K562 (cell line): Measurements from ENCODE around the gene LHB. TPM values are rescaled to one million over a fixed set of nuclear protein-coding genes. Genes with fewer than 3 reads are reported as not detected.
A peak's percentile ranks its signal among the peaks of the same experiment; 100 is the strongest.

ENCODE experiments used
- ELF4 ChIP-seq: fragments of 450-650 bp; formaldehyde crosslinking; IDR thresholded peaks from 2 replicates; pipeline ENCODE4 v1.4.0; 2022; ENCODE audit warnings: missing genetic modification characterization
- EZH2 ChIP-seq: IDR thresholded peaks from 2 replicates; pipeline ENCODE4 v1.6.1; 2012; ENCODE audit warnings: low read depth, mild to moderate bottlenecking, inconsistent platforms, low read length, borderline replicate concordance
- FOS ChIP-seq: IDR thresholded peaks from 3 replicates; pipeline ENCODE4 v1.6.1; 2011; ENCODE audit not compliant: insufficient read length; ENCODE audit errors: extremely low read depth
- HDAC8 ChIP-seq: fragments of 450-650 bp; IDR thresholded peaks from 2 replicates; pipeline ENCODE4 v1.6.1; 2016; ENCODE audit warnings: mild to moderate bottlenecking, missing genetic modification characterization, moderate library complexity, missing compliant biosample characterization
- HINFP ChIP-seq: fragments of 450-650 bp; conservative IDR thresholded peaks from 2 replicates; pipeline ENCODE4 v1.6.1; 2016; ENCODE audit warnings: missing genetic modification characterization, low read depth, mild to moderate bottlenecking, control low read depth, missing compliant biosample characterization
- HNRNPUL1 ChIP-seq: fragments of 200-400 bp; formaldehyde crosslinking; IDR thresholded peaks from 2 replicates; pipeline ENCODE4 v1.6.1; 2017; ENCODE audit warnings: low read length
- MIER1 ChIP-seq: fragments of 450-650 bp; IDR thresholded peaks from 2 replicates; pipeline ENCODE4 v1.6.1; 2016; ENCODE audit warnings: antibody characterized with exemption, mild to moderate bottlenecking, low read depth
- MITF ChIP-seq: IDR thresholded peaks from 2 replicates; pipeline ENCODE4 v1.6.1; 2014; ENCODE audit warnings: antibody characterized with exemption
- PHF8 ChIP-seq: fragments of 200-600 bp; sonication (generic); IDR thresholded peaks from 2 replicates; pipeline ENCODE4 v1.6.1; 2012; ENCODE audit warnings: mixed run types, mild to moderate bottlenecking, inconsistent platforms, low read length, moderate library complexity, borderline replicate concordance
- PTBP1 ChIP-seq: fragments of 200-400 bp; formaldehyde crosslinking; IDR thresholded peaks from 2 replicates; pipeline ENCODE4 v1.6.1; 2017; ENCODE audit warnings: low read depth, low read length
- RBM34 ChIP-seq: fragments of 200-400 bp; formaldehyde crosslinking; IDR thresholded peaks from 2 replicates; pipeline ENCODE4 v1.6.1; 2018; ENCODE audit warnings: low read length, borderline replicate concordance; ENCODE audit not compliant: insufficient read depth
- SFPQ ChIP-seq: fragments of 200-400 bp; formaldehyde crosslinking; IDR thresholded peaks from 2 replicates; pipeline ENCODE4 v1.6.1; 2017; ENCODE audit warnings: mild to moderate bottlenecking, low read depth, low read length, moderate library complexity
- SIN3B ChIP-seq: fragments of 450-650 bp; IDR thresholded peaks from 2 replicates; pipeline ENCODE4 v1.6.1; 2017; ENCODE audit warnings: low read depth, mild to moderate bottlenecking, moderate library complexity
- TEAD1 ChIP-seq, 2 experiments: fragments of 450-650 bp in 1 of 2; sonication (generic) in 1 of 2; formaldehyde crosslinking; IDR thresholded peaks; 2 replicates each; pipeline versions ENCODE4 v1.4.0 to v1.8.0; 2020 to 2022; ENCODE audit warnings: mild to moderate bottlenecking in 2 of 2, missing genetic modification reagents in 1 of 2
- TFE3 ChIP-seq: fragments of 450-650 bp; formaldehyde crosslinking; IDR thresholded peaks from 2 replicates; pipeline ENCODE4 v1.4.0; 2020; ENCODE audit warnings: mild to moderate bottlenecking, mixed read lengths
- XRCC3 ChIP-seq: fragments of 450-650 bp; IDR thresholded peaks from 2 replicates; pipeline ENCODE4 v1.6.1; 2017; ENCODE audit warnings: mild to moderate bottlenecking, moderate library complexity
- ZNF140 ChIP-seq: fragments of 250-450 bp; sonication (Bioruptor Pico); IDR thresholded peaks from 2 replicates; pipeline ENCODE4 v1.8.0; 2021; ENCODE audit warnings: moderate library complexity, mild to moderate bottlenecking, inconsistent platforms
- ZNF146 ChIP-seq: IDR thresholded peaks from one replicate; pipeline ENCODE4 v1.6.1; 2018; ENCODE audit warnings: missing compliant biosample characterization; ENCODE audit not compliant: unreplicated experiment
- ZNF384 ChIP-seq: IDR thresholded peaks from 2 replicates; pipeline ENCODE4 v1.6.1; 2012; ENCODE audit warnings: low read depth, low read length, improper control_type of control experiment
- ZSCAN32 ChIP-seq: fragments of 450-650 bp; formaldehyde crosslinking; IDR thresholded peaks from 2 replicates; pipeline ENCODE4 v1.4.0; 2020; ENCODE audit warnings: mild to moderate bottlenecking, moderate library complexity
- polyA plus RNA-seq, 8 experiments: library from polyadenylated mRNA; depleted of rRNA in 4 of 8; stranded (reverse) in 5 of 8; unstranded in 3 of 8; fragments of >200 nt; fragmentation: Nextera tagmentation in 2 of 8; fragmentation: Illumina TruSeq in 1 of 8; extraction: Ambion mirVana in 2 of 8; extraction: Trizol in 1 of 8; gene quantifications; 2 replicates each; pipeline versions ENCODE4 v1.2.1 to v1.2.3, GENCODE V29; 2011 to 2014; ENCODE audit warnings: inconsistent platforms in 1 of 8, missing spikeins in 1 of 8
- total RNA-seq, 7 experiments: library from RNA; depleted of rRNA in 6 of 7; stranded (reverse); fragments of >200 nt in 6 of 7; fragmentation: Illumina TruSeq in 2 of 7; extraction: Trizol in 2 of 7; gene quantifications; 2 replicates each; pipeline versions ENCODE4 v1.2.1 to v1.2.3, GENCODE V29; 2011 to 2021; ENCODE audit warnings: low replicate concordance in 1 of 7

LHB gene
- total and polyA plus RNA-seq, 9 of the 15 experiments (the other 6 are each of a cell fraction or from before 2014, with no cell fraction given) = 0.54 TPM; not detected in 8

- TF ChIP-seq ZNF140 (CRISPR knock-in tag) (no peak), HNRNPUL1 (no peak; the same call in 1 of the 2 replicates), HINFP (tag) (no peak), MITF (no peak), RBM34 (no peak), SIN3B (no peak), EZH2 (no peak), FOS (no peak), MIER1 (no peak), PHF8 (no peak), ZSCAN32 (CRISPR knock-in tag) (no peak), SFPQ (no peak), PTBP1 (peak; percentile 95), ZNF384 (no peak), HDAC8 (tag) (no peak), XRCC3 (no peak), TEAD1 (CRISPR knock-in tag; IDR thresholded peaks at IDR 0.05) (no peak), ZNF146 (no peak), ELF4 (peak; percentile 61; the same call in 1 of the 2 replicates), TFE3 (CRISPR knock-in tag) (no peak)
Measured at GRCh38 chr19:48966541-48967345, 50.1 kb downstream of the LHB start (continued).
